ENCODE measurements around the gene ZCCHC7.

ZCCHC7 gene

DNA sequence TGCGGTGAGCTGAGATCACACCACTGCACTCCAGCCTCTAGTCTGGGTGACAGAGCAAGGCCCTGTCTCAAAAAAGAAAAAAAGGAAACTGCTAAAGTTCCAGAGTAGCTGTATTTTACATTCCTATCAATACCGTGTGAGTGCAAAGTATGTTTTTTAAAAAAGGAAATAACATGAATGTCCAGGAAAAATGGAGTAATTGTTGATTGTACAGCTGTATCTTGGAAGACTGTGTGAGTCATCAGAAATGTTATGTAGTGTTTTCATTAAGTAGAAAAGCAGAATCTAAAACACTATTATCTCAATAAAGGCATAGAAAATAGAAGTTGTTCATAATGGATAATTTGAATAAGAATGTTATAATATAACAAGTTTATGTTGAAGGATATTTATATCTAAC is 53.9 kb downstream of the ZCCHC7 start:
- no peak for DNase-seq (ENCODE audit: extremely low read depth, low read depth)
- H3K4me3 ChIP-seq (replicated peaks; ENCODE audit: low read depth, low read length): no peak overlapping the region
- TF ChIP-seq, protein P1, sequence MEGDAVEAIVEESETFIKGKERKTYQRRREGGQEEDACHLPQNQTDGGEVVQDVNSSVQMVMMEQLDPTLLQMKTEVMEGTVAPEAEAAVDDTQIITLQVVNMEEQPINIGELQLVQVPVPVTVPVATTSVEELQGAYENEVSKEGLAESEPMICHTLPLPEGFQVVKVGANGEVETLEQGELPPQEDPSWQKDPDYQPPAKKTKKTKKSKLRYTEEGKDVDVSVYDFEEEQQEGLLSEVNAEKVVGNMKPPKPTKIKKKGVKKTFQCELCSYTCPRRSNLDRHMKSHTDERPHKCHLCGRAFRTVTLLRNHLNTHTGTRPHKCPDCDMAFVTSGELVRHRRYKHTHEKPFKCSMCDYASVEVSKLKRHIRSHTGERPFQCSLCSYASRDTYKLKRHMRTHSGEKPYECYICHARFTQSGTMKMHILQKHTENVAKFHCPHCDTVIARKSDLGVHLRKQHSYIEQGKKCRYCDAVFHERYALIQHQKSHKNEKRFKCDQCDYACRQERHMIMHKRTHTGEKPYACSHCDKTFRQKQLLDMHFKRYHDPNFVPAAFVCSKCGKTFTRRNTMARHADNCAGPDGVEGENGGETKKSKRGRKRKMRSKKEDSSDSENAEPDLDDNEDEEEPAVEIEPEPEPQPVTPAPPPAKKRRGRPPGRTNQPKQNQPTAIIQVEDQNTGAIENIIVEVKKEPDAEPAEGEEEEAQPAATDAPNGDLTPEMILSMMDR (IDR thresholded peaks at IDR 0.05; ENCODE audit: low read depth, low read length, missing control alignments): no peak

DNA sequence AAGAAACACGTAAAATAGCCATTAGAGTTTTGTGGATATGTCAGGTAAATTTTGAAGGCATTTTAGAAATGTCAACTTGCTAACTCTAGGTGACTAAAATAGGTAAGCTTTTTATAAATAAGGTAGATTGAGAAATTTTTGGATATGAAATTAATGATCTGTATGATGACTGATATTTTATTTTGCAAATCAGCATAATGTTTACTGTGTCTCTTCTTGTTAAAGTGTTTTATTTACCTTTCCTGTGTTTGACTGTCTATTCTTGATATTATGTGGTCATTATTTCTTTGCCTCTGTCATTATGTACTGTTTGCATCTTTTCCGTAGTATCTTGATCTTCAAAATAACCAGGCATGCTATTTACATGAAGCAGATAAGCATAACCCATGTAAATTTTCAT is 58.4 kb downstream of the ZCCHC7 start:
- no peak overlapping the region for H3K4me3 ChIP-seq (replicated peaks; ENCODE audit: low read depth, low read length)
- TF ChIP-seq, protein P1 (IDR thresholded peaks at IDR 0.05; ENCODE audit: low read depth, low read length, missing control alignments): no peak
- DNase-seq (ENCODE audit: extremely low read depth, low read depth): no peak

DNA sequence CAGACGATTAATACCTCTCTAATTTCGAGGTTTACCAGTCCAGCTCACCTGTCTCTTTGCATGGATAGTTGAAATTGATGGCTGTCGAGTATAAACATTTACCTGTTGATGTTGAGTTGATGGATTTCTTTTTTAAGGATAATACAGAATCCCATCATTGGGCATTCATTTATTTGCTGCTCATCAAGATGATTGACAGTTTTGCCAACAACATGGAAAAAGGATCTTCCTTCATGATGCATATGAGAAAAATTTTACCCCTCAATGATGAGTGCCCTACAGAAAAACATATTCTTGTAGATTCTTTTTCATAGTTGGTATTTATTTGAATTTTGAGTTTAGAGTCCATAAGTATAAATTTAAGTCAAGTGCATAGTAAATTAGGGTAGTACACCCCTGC is 59.2 kb downstream of the ZCCHC7 start:
- TF ChIP-seq, protein P1 (IDR thresholded peaks at IDR 0.05; ENCODE audit: low read depth, low read length, missing control alignments): no peak
- DNase-seq (ENCODE audit: extremely low read depth, low read depth): no peak
- no peak overlapping the region for H3K4me3 ChIP-seq (replicated peaks; ENCODE audit: low read depth, low read length)

DNA sequence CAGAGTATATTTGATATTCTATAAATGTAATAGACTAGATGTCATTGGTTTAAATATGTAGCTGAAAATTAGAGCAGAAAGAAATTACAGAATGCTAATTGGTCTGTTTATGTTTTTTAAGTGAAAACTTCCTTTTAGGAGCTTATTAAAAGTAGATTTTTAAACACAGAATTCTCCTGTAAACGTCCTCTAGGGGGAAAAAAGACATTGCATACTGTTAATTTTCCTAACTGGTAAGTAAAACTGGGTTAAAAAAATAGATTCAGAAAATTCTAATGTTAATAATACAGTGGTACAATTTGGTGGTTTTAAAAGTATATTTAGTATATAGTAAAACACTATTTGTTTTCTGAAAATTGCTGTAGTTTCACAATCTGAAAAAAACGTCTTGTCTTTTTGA is 59.8 kb downstream of the ZCCHC7 start:
- no peak for DNase-seq (ENCODE audit: extremely low read depth, low read depth)
- no peak overlapping the region for H3K4me3 ChIP-seq (replicated peaks; ENCODE audit: low read depth, low read length)
- TF ChIP-seq, protein P1 (IDR thresholded peaks at IDR 0.05; ENCODE audit: low read depth, low read length, missing control alignments): no peak

DNA sequence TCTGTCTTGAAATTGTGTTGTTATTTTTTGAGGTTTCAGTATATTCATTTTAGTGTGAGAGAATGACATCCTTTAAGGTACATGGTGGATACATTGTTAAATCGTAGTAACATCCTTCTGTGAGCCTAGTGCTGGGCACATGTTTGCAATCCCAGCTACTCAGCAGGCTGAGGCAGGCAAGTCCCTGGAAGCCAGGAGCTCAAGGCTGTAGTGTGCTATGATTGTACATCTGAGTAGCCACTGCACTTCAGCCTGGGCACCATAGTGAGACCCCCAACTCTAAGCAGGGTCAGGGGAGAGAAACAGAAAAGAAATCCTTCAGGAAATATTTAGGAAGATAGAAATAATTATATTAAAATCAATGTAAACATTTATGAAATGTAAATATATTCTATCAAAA is 62.3 kb downstream of the ZCCHC7 start:
- no peak for DNase-seq (ENCODE audit: extremely low read depth, low read depth)
- TF ChIP-seq, protein P1 (IDR thresholded peaks at IDR 0.05; ENCODE audit: low read depth, low read length, missing control alignments): no peak
- H3K4me3 ChIP-seq (replicated peaks; ENCODE audit: low read depth, low read length): no peak overlapping the region

DNA sequence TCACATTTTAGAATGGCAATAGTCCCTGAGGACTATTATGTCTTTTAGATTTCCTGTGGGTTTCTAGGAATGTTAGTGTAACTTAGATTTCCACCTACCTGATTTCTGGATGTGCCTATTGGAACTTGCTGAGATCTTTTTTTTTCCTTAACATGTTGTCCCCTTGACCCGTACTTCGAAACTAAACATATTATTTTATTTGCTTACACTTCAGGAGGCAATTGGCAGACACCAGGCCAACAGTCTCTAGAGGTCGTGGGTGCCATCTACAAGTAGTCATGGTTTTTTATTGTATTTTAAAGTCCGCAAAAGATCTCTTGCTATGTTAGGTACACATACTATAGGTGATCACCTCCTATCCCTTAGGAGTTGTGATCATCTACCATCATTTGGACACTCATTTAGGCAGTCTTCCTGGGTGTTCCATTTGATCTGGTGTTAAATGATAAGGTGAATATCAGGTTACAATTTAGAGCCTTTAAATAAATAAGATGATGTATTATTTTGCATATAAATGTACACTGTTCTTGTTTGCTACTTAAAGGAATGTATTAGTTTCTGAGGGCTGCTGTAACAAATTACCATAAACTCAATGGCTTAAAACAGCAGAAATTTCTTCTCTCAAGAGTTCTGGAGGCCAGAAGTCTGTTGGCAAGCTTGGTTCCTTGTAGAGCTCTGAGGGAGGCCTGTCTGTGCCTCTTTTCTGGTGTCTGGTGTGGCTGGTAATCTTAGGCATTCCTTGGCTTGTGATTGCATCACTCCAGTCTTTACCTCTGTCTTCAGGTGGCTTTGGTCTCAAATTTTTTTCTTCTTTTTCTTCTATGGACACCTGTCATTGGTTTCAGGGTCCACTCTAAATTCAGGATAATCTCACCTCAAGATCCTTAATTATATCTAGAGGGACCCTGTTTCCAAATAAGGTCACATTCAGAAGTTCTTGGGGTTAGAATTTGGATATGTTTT is 64.8 kb downstream of the ZCCHC7 start:
- TF ChIP-seq, protein P1 (IDR thresholded peaks at IDR 0.05; ENCODE audit: low read depth, low read length, missing control alignments): no peak
- H3K4me3 ChIP-seq (replicated peaks; ENCODE audit: low read depth, low read length): no peak overlapping the region
- no peak for DNase-seq (ENCODE audit: extremely low read depth, low read depth)
